PFSK-1 (cell line): ENCODE measurements around the gene C15orf39.

Source experiments
- POLR2AphosphoS5 ChIP-seq: IDR thresholded peaks from 2 replicates; pipeline ENCODE4 v1.6.1; 2012; ENCODE audit warnings: low read depth, mild to moderate bottlenecking, control low read depth, low read length, moderate library complexity
- TF ChIP-seq, protein P1 (sequence below), 2 experiments: IDR thresholded peaks; 2 replicates each; pipeline versions ENCODE4 v1.6.1 to v1.8.0; 2011 to 2012; ENCODE audit warnings: low read depth in 2 of 2, low read length in 2 of 2, control low read depth in 1 of 2, inconsistent platforms in 1 of 2, mild to moderate bottlenecking in 1 of 2, moderate library complexity in 1 of 2; ENCODE audit not compliant: insufficient read depth in 1 of 2

DNA sequence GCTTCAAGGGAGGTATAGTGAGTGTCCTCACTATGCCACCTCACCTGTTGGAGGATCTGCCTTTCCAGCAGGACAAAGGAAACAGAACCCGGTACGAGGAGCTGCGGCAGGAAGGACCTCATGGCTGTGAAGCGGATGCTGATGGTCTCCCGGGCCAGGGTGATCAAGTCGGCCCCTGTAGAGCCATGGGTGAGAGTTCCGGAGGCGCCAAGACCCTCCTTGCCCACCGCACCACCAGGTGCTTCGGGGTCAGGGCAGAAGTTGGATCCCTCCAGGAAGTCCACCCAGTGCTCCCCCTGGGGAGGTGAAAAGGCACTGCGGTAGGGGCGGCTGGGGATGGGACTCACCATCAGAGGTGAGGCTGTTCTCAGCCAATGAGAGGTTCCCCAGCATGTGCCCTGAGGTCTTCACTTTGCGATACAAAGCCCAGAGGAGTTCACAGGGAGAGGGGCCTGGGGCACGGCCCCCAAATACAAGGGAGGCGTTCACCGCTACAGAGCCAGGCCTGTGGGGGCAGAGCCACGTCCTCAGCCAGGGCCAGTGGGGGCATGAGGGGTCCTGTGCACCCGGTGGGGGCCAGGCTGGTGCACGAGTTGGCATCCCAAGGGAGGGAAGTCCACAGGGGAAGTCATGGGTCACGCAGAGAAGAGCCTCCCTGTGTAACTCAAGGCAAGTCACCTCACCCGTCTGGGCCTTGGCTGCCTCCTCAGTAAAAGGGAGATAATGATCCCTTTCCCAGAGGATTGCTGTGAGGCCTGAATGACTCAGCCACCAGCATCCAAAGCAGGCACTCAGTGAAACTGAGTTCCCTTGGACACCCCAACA is 27.7 kb downstream of the C15orf39 start:
- TF ChIP-seq POLR2AphosphoS5: no peak
- TF ChIP-seq, protein P1, sequence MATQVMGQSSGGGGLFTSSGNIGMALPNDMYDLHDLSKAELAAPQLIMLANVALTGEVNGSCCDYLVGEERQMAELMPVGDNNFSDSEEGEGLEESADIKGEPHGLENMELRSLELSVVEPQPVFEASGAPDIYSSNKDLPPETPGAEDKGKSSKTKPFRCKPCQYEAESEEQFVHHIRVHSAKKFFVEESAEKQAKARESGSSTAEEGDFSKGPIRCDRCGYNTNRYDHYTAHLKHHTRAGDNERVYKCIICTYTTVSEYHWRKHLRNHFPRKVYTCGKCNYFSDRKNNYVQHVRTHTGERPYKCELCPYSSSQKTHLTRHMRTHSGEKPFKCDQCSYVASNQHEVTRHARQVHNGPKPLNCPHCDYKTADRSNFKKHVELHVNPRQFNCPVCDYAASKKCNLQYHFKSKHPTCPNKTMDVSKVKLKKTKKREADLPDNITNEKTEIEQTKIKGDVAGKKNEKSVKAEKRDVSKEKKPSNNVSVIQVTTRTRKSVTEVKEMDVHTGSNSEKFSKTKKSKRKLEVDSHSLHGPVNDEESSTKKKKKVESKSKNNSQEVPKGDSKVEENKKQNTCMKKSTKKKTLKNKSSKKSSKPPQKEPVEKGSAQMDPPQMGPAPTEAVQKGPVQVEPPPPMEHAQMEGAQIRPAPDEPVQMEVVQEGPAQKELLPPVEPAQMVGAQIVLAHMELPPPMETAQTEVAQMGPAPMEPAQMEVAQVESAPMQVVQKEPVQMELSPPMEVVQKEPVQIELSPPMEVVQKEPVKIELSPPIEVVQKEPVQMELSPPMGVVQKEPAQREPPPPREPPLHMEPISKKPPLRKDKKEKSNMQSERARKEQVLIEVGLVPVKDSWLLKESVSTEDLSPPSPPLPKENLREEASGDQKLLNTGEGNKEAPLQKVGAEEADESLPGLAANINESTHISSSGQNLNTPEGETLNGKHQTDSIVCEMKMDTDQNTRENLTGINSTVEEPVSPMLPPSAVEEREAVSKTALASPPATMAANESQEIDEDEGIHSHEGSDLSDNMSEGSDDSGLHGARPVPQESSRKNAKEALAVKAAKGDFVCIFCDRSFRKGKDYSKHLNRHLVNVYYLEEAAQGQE (IDR thresholded peaks at IDR 0.05; ENCODE audit: insufficient read depth in 1 of 2, low read depth in 2 of 2, low read length in 2 of 2): no peak
